Measurements from ENCODE around the gene DCAF4. TPM values are rescaled to one million over a fixed set of nuclear protein-coding genes. Genes with fewer than 3 reads are reported as not detected.

Gene DCAF4
- total RNA-seq, 1 experiment from 2014 or later: 20.0 TPM

DNA sequence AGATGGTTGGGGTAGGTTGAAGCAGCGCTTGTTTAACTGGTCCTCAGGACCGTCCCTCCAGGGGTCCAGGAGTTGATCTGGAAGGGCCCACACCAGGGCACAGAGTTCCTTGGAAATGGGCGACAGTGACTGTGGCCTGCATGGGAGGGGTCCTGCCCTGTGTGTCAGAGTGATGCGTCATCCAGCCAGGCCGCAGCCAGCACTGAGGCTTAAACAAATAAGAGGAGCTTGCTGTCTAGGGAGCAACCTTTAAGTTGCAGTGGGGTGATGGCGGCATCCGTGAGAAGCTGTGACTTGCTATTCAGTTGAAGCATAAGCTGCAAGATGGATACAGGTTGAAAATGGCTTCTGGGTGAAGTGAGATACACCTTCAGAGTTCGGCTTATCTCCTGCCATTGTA lies 20.2 kb downstream of the DCAF4 start:
- BruUV-seq (replicated peaks): no TSS peak
- no peak for DNase-seq
- Histone ChIP-seq H3K4me3 (no peak overlapping the region), H2AFZ (no peak overlapping the region), H3K4me2 (no peak overlapping the region), H4K20me1 (ENCODE audit: insufficient read depth) (no peaks in the 10 kb centered on the region), H3K27ac (no peak overlapping the region), H3K9me3 (ENCODE audit: insufficient read depth, low read depth) (no peaks in the 10 kb centered on the region), H3K4me1 (replicated peaks; ENCODE audit: insufficient read depth) (no peaks in the 10 kb centered on the region), H3K9me2 (ENCODE audit: insufficient read depth) (no peaks in the 10 kb centered on the region), H3K36me3 (ENCODE audit: low read depth) (0 out of 2 replicates have a peak, but pooled peaks cover 8% of the 10 kb centered on the region), H3F3A (ENCODE audit: insufficient read depth, low read depth) (0 out of 2 replicates have a peak, but pooled peaks cover 7% of the 10 kb centered on the region), H3K79me2 (ENCODE audit: low read depth) (no peaks in the 10 kb centered on the region), H3K27me3 (ENCODE audit: insufficient read depth, low read depth) (no peaks in the 10 kb centered on the region)
- TF ChIP-seq, protein P1, sequence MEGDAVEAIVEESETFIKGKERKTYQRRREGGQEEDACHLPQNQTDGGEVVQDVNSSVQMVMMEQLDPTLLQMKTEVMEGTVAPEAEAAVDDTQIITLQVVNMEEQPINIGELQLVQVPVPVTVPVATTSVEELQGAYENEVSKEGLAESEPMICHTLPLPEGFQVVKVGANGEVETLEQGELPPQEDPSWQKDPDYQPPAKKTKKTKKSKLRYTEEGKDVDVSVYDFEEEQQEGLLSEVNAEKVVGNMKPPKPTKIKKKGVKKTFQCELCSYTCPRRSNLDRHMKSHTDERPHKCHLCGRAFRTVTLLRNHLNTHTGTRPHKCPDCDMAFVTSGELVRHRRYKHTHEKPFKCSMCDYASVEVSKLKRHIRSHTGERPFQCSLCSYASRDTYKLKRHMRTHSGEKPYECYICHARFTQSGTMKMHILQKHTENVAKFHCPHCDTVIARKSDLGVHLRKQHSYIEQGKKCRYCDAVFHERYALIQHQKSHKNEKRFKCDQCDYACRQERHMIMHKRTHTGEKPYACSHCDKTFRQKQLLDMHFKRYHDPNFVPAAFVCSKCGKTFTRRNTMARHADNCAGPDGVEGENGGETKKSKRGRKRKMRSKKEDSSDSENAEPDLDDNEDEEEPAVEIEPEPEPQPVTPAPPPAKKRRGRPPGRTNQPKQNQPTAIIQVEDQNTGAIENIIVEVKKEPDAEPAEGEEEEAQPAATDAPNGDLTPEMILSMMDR (conservative IDR thresholded peaks at IDR 0.05): no peak
- no peak for TF ChIP-seq EZH2 (IDR thresholded peaks at IDR 0.05; ENCODE audit: low read depth)
- ChIA-PET POLR2A (ENCODE audit: unreplicated experiment) (no interaction called here), CTCF (no interaction called here)
- intact Hi-C loops (cut with micrococcal nuclease; ENCODE audit: unreplicated experiment): no loop called here

DNA sequence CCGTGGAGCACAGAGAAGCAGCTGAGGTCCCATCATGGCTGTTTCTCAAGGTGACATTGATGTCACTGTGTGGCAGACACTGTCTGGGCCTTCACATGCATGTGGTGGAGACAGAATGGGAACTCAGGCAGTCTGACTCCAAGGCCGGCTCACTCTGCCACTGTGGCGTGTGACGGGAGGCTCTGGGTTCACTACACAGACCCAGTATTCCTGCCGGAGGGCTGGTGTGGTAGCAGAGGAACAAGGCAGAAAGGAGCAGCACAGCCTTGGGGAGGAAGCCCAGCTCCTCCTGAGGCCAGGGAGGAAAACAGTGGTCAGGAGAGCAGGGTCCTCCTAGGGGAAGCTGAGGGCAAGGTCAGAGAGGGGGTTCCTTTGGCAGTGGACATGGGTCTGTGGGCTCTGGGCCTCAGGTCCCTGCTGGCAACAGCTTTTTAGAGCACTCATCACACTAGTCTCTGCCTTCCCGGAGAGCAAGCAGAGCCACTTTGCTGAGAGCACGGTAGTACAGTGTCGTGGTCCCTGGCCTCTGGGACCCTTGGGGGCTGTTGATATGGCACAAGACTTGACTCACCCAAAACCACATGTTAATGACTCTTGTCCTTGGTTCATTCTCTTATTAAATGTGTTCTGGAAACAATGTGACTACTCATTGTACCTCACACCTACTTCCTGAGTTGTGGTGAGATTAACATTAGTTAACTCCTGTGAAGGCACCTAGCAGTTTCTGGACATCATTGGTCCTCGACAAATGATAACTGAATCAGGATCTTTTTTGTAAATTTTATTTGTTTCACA lies 21.3 kb downstream of the DCAF4 start:
- intact Hi-C loops (cut with micrococcal nuclease; ENCODE audit: unreplicated experiment): loop anchor here (1.0 kb wide), 1 partner anchor 430 kb away; no protein-coding TSS in a partner anchor
- CTCF ChIA-PET: no interaction called here

DNA sequence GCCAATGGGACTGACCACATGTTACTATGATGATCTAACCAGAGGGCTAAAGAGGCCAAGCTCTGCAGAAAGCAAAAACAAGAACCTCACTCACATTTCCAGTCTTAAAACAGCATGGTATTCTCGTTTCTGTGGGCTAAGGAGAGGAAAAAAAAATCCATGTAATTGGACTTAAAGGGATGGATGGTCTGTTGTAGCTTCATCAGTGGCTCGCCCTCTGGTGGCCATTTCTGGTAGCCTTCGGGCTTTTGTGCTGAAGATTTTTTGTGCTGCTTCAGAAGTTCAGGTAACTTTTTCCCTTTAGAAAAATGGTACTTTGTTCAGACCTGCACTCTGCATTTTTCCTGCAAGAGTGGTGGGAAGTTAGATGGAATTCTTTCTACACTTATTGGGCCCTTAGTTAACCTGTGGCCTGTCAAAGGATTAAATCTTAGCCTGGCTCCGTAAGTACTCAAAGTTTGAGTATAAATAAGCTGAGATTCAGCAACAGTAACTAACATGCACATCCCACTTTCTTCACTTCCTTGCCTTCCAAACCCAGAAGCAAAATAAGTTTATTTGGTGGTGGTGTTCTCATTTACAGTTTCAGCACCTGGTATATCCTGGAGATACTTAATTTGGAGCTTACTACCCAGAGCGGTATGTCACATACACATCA lies 22.3 kb downstream of the DCAF4 start:
- no peak overlapping the region for H2AFZ ChIP-seq
- H3K4me2 ChIP-seq: no peak overlapping the region
- H3K36me3 ChIP-seq (ENCODE audit: low read depth): 0 out of 2 replicates have a peak, but pooled peaks cover 8% of the 10 kb centered on the region
- CTCF ChIA-PET: interaction anchor here (0.8 kb wide), 1 partner anchor 24 kb away, joined by 3 read pairs; no protein-coding TSS in a partner anchor
- DNase-seq: peak in 1 of 2 experiments; percentile 62
- BruUV-seq (replicated peaks): no TSS peak
- TF ChIP-seq, protein P1 (conservative IDR thresholded peaks at IDR 0.05): peak; percentile 87
- no peak for TF ChIP-seq EZH2 (IDR thresholded peaks at IDR 0.05; ENCODE audit: low read depth)
- H3K79me2 ChIP-seq (ENCODE audit: low read depth): no peaks in the 10 kb centered on the region
- H3K27ac ChIP-seq: no peak overlapping the region
- no peaks in the 10 kb centered on the region for H3K9me2 ChIP-seq (ENCODE audit: insufficient read depth)
- H3K4me3 ChIP-seq: no peak overlapping the region
- no peaks in the 10 kb centered on the region for H3K27me3 ChIP-seq (ENCODE audit: insufficient read depth, low read depth)
- no peaks in the 10 kb centered on the region for H3K4me1 ChIP-seq (replicated peaks; ENCODE audit: insufficient read depth)
- H3K9me3 ChIP-seq (ENCODE audit: insufficient read depth, low read depth): no peaks in the 10 kb centered on the region
- 0 out of 2 replicates have a peak, but pooled peaks cover 7% of the 10 kb centered on the region for H3F3A ChIP-seq (ENCODE audit: insufficient read depth, low read depth)
- no peaks in the 10 kb centered on the region for H4K20me1 ChIP-seq (ENCODE audit: insufficient read depth)
- intact Hi-C loops (cut with micrococcal nuclease; ENCODE audit: unreplicated experiment): loop anchor here (1.0 kb wide), 1 partner anchor 431 kb away; no protein-coding TSS in a partner anchor
- POLR2A ChIA-PET (ENCODE audit: unreplicated experiment): no interaction called here

More for the DNA sequence above, 21.3 kb downstream of the DCAF4 start:
- Histone ChIP-seq H3K9me3 (ENCODE audit: insufficient read depth, low read depth) (no peaks in the 10 kb centered on the region), H3K79me2 (ENCODE audit: low read depth) (no peaks in the 10 kb centered on the region), H3K4me3 (no peak overlapping the region), H2AFZ (no peak overlapping the region), H3K36me3 (ENCODE audit: low read depth) (0 out of 2 replicates have a peak, but pooled peaks cover 8% of the 10 kb centered on the region), H3K9me2 (ENCODE audit: insufficient read depth) (no peaks in the 10 kb centered on the region), H3K27ac (no peak overlapping the region), H3K4me1 (replicated peaks; ENCODE audit: insufficient read depth) (no peaks in the 10 kb centered on the region), H4K20me1 (ENCODE audit: insufficient read depth) (no peaks in the 10 kb centered on the region), H3K4me2 (no peak overlapping the region), H3K27me3 (ENCODE audit: insufficient read depth, low read depth) (no peaks in the 10 kb centered on the region), H3F3A (ENCODE audit: insufficient read depth, low read depth) (0 out of 2 replicates have a peak, but pooled peaks cover 7% of the 10 kb centered on the region)
- BruUV-seq (replicated peaks): no TSS peak
- DNase-seq: no peak
- no peak for TF ChIP-seq EZH2 (IDR thresholded peaks at IDR 0.05; ENCODE audit: low read depth)
- TF ChIP-seq, protein P1 (conservative IDR thresholded peaks at IDR 0.05): no peak
- POLR2A ChIA-PET (ENCODE audit: unreplicated experiment): no interaction called here

Measured in PC-9 (cell line).